Body of pancreas (tissue), 4 donors: Measurements from ENCODE around the gene SPAG6.

Experiments used
- CTCF ChIP-seq, 7 experiments: fragments of 450-650 bp in 4 of 7; fragments of 200-600 bp in 3 of 7; sonication (generic) in 3 of 7; IDR thresholded peaks; one replicate each; pipeline ENCODE4 v1.5.1; 2016 to 2019; ENCODE audit warnings: antibody characterized with exemption in 7 of 7
- POLR2A ChIP-seq, 3 donors: fragments of 450-650 bp; IDR thresholded peaks; one replicate each; pipeline ENCODE4 v1.6.1; 2016; ENCODE audit warnings: antibody characterized with exemption in 3 of 3, mild to moderate bottlenecking in 2 of 3

- TF ChIP-seq CTCF (IDR thresholded peaks at IDR 0.05) = no peak
- TF ChIP-seq POLR2A (IDR thresholded peaks at IDR 0.05) = no peak
These were observed 90.4 kb downstream of the SPAG6 start for GRCh38 chr10:22435650-22436049.
